SK-N-SH treated with all-trans-retinoic acid at 6 μM for 48 hours (cell line): ENCODE results near the gene PYHIN1.

Experiments
- ATAC-seq: fragments of 200-7000 bp; cut with Tn5 transposase; 3 replicates; pipeline ENCODE4 v1.9.1; 2020; ENCODE audit warnings: mild to moderate bottlenecking, moderate library complexity
- ARNTL ChIP-seq: fragments of 450-650 bp; formaldehyde crosslinking; IDR thresholded peaks from 2 replicates; pipeline ENCODE4 v1.5.0; 2020; ENCODE audit warnings: low read depth, mild to moderate bottlenecking, moderate library complexity, borderline replicate concordance
- BACH2 ChIP-seq: fragments of 250-450 bp; sonication (Bioruptor Pico); IDR thresholded peaks from 2 replicates; pipeline ENCODE4 v1.9.0; 2021; ENCODE audit warnings: mild to moderate bottlenecking, borderline replicate concordance
- CREB5 ChIP-seq: fragments of 250-450 bp; sonication (Bioruptor Pico); IDR thresholded peaks from 2 replicates; pipeline ENCODE4 v1.5.1; 2020; ENCODE audit warnings: low read depth, mild to moderate bottlenecking, moderate library complexity
- CSDC2 ChIP-seq: fragments of 250-450 bp; sonication (Bioruptor Pico); IDR thresholded peaks from 2 replicates; pipeline ENCODE4 v1.5.0; 2020; ENCODE audit warnings: mild to moderate bottlenecking, moderate library complexity
- CSRNP3 ChIP-seq: fragments of 250-450 bp; sonication (Bioruptor Pico); IDR thresholded peaks from 2 replicates; pipeline ENCODE4 v1.5.1; 2021; ENCODE audit warnings: mild to moderate bottlenecking, moderate library complexity
- ESRRG ChIP-seq: fragments of 250-450 bp; sonication (Bioruptor Pico); IDR thresholded peaks from 2 replicates; pipeline ENCODE4 v1.6.1; 2021; ENCODE audit warnings: mild to moderate bottlenecking
- GLIS3 ChIP-seq: fragments of 250-450 bp; sonication (Bioruptor Pico); IDR thresholded peaks from 2 replicates; pipeline ENCODE4 v1.5.0; 2020; ENCODE audit warnings: mild to moderate bottlenecking, moderate library complexity
- ISL1 ChIP-seq: fragments of 250-450 bp; sonication (Bioruptor Pico); IDR thresholded peaks from 2 replicates; pipeline ENCODE4 v2.1.2; 2022; ENCODE audit warnings: mild to moderate bottlenecking, moderate library complexity
- OSR1 ChIP-seq: fragments of 250-450 bp; sonication (Bioruptor Pico); IDR thresholded peaks from 2 replicates; pipeline ENCODE4 v1.8.0; 2022; ENCODE audit warnings: moderate library complexity, mild to moderate bottlenecking, inconsistent platforms
- PATZ1 ChIP-seq: fragments of 250-450 bp; sonication (Bioruptor Pico); IDR thresholded peaks from 2 replicates; pipeline ENCODE4 v1.8.0; 2020; ENCODE audit warnings: mild to moderate bottlenecking, moderate library complexity, borderline replicate concordance
- PPARA ChIP-seq: fragments of 250-450 bp; sonication (Bioruptor Pico); IDR thresholded peaks from 2 replicates; pipeline ENCODE4 v1.5.0; 2020; ENCODE audit warnings: mild to moderate bottlenecking, borderline replicate concordance
- SNAI2 ChIP-seq: fragments of 250-450 bp; sonication (Bioruptor Pico); IDR thresholded peaks from 2 replicates; pipeline ENCODE4 v1.5.0; 2020; ENCODE audit warnings: mild to moderate bottlenecking, moderate library complexity
- TCF4 ChIP-seq: fragments of 250-450 bp; sonication (Bioruptor Pico); IDR thresholded peaks from 2 replicates; pipeline ENCODE4 v1.8.0; 2021; ENCODE audit warnings: mild to moderate bottlenecking, moderate library complexity, borderline replicate concordance
- TOX ChIP-seq: fragments of 250-450 bp; sonication (Bioruptor Pico); IDR thresholded peaks from 2 replicates; pipeline ENCODE4 v1.8.0; 2021; ENCODE audit warnings: mild to moderate bottlenecking, moderate library complexity, borderline replicate concordance
- TSHZ2 ChIP-seq: fragments of 250-450 bp; sonication (Bioruptor Pico); IDR thresholded peaks from 2 replicates; pipeline ENCODE4 v1.5.0; 2020; ENCODE audit warnings: mild to moderate bottlenecking, moderate library complexity
- ZC3H10 ChIP-seq: fragments of 250-450 bp; sonication (Bioruptor Pico); IDR thresholded peaks from 2 replicates; pipeline ENCODE4 v1.5.1; 2021; ENCODE audit warnings: mild to moderate bottlenecking, moderate library complexity
- ZFP30 ChIP-seq: fragments of 450-650 bp; formaldehyde crosslinking; IDR thresholded peaks from 2 replicates; pipeline ENCODE4 v1.5.0; 2022; ENCODE audit warnings: mild to moderate bottlenecking, moderate library complexity
- ZNF565 ChIP-seq: fragments of 450-650 bp; formaldehyde crosslinking; conservative IDR thresholded peaks from 2 replicates; pipeline ENCODE4 v1.5.0; 2020; ENCODE audit warnings: low read depth, mild to moderate bottlenecking, moderate library complexity
- ZNF70 ChIP-seq: fragments of 450-650 bp; formaldehyde crosslinking; IDR thresholded peaks from 2 replicates; pipeline ENCODE4 v1.5.0; 2020; ENCODE audit warnings: mild to moderate bottlenecking, moderate library complexity
- TF ChIP-seq, protein P1 (sequence below): fragments of 250-450 bp; sonication (Bioruptor Pico); IDR thresholded peaks from 2 replicates; pipeline ENCODE4 v1.8.0; 2021; ENCODE audit warnings: low read depth, mild to moderate bottlenecking, moderate library complexity, borderline replicate concordance

The PYHIN1 gene

DNA sequence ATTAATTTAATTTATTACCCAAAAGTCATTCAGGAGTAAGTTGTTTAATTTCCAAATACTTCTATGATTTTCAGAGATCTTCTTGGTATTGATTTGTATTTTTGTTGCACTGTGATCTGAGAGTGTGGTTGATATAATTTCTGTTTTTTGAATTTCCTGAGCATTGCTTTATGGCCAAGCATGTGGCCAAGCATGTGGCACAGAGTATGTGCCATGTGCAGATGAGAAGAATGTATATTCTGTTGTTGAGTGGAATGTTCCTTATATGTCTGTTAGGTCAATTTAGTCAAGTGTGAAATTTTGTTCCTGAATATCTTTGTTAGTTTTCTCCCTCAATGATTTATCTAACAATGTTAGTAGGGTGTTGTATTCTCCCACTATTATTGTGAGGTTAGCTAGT, 53.0 kb downstream of the PYHIN1 start:
- TF ChIP-seq PPARA (CRISPR knock-in tag), result no peak
- TF ChIP-seq ISL1 (CRISPR knock-in tag), result no peak
- ATAC-seq, result no peak

DNA sequence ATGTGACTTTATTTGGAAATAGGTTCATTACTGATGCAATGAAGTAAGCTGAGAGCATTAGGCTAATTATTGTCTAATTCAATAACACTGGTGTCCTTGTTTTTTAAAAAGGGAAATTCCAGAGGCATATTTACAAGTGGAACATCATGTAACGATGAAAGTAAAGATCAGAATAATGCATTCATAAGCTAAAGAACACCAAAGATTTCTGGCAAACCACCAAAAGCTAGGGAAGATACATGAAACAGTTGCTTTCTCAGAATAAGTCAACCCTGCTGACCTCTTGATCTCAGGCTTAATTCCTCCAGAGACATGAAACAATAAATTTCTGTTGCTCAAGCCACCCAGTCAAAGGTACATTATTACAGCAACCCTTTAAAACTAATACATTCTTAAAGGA, 58.1 kb downstream of the PYHIN1 start:
- TF ChIP-seq PATZ1 (CRISPR knock-in tag), result no peak
- no peak for ATAC-seq

DNA sequence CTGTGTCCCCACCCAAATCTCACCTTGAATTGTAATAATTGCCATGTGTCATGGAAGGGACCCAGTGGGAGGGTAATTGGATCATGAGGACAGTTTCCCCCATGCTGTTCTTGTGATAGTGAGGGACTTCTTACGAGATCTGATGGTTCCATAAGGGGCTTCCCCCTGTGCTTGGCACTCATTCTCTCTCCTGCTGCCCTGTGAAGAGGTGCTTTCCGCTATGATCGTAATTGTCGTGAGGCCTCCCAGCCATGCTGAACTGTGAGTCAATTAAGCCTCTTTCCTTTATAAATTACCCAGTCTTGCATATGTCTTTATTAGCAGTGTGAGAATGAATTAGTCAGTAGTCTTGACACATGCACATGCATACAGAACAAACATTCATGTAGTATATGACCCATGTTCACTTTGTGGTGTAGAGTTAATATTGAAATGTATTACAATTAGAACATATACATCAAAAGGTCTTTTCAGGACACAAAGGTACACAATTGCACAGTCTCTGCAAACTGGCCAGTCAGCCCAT, 61.5 kb downstream of the PYHIN1 start:
- TF ChIP-seq ZNF565 (no peak), TCF4 (CRISPR knock-in tag) (no peak), ZNF70 (CRISPR knock-in tag) (no peak), PATZ1 (CRISPR knock-in tag) (no peak), ESRRG (no peak), OSR1 (no peak), ISL1 (CRISPR knock-in tag) (no peak), GLIS3 (no peak), CSRNP3 (CRISPR knock-in tag) (no peak), ZC3H10 (CRISPR knock-in tag) (no peak), CSDC2 (CRISPR knock-in tag) (no peak), SNAI2 (no peak), ZFP30 (CRISPR knock-in tag) (no peak), CREB5 (CRISPR knock-in tag) (no peak), ARNTL (CRISPR knock-in tag) (no peak)
- TF ChIP-seq, protein P1, sequence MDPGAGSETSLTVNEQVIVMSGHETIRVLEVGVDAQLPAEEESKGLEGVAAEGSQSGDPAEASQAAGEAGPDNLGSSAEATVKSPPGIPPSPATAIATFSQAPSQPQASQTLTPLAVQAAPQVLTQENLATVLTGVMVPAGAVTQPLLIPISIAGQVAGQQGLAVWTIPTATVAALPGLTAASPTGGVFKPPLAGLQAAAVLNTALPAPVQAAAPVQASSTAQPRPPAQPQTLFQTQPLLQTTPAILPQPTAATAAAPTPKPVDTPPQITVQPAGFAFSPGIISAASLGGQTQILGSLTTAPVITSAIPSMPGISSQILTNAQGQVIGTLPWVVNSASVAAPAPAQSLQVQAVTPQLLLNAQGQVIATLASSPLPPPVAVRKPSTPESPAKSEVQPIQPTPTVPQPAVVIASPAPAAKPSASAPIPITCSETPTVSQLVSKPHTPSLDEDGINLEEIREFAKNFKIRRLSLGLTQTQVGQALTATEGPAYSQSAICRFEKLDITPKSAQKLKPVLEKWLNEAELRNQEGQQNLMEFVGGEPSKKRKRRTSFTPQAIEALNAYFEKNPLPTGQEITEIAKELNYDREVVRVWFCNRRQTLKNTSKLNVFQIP (CRISPR knock-in tag), result no peak

DNA sequence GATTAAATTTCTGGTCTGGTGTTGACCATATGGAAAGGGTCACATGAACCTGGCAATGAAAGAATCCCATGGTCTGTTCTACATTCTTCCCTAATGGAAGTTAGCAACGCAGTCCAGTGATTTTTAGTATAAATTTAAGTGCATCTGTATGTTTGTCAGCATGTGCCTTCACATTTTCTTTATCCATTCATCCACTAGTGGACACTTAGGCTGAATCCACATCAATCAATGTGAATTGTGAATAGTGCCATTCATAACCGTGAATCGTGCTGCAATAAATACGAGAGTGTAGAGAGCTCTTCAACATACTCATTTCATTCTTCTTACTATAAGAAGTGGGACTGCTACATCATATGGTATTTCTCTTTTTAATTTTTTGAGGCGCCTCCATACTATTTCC, 65.6 kb downstream of the PYHIN1 start:
- ATAC-seq, result no peak
- TF ChIP-seq ISL1 (CRISPR knock-in tag), result no peak
- no peak for TF ChIP-seq TOX (CRISPR knock-in tag)
- no peak for TF ChIP-seq GLIS3
- TF ChIP-seq TSHZ2, result no peak
- TF ChIP-seq, protein P1 (CRISPR knock-in tag), result no peak
- TF ChIP-seq SNAI2, result no peak
- TF ChIP-seq ZFP30 (CRISPR knock-in tag), result no peak
- TF ChIP-seq PPARA (CRISPR knock-in tag), result no peak
- TF ChIP-seq TCF4 (CRISPR knock-in tag), result no peak
- no peak for TF ChIP-seq CSRNP3 (CRISPR knock-in tag)
- no peak for TF ChIP-seq CSDC2 (CRISPR knock-in tag)
- TF ChIP-seq ARNTL (CRISPR knock-in tag), result no peak
- TF ChIP-seq ZNF70 (CRISPR knock-in tag), result no peak
- TF ChIP-seq BACH2 (CRISPR knock-in tag), result no peak

More for the DNA sequence above, 61.5 kb downstream of the PYHIN1 start:
- no peak for ATAC-seq
